ENCODE results near the gene JMJD1C. TPM values are rescaled to one million over a fixed set of nuclear protein-coding genes. Genes with fewer than 3 reads are reported as not detected.

The JMJD1C gene
- total RNA-seq, 6 experiments from 2014 or later = 29.6 to 53.3 (median 38.2) TPM

GRCh38 chr10:63227207-63227895 is 238.4 kb downstream of the JMJD1C start:
- no peaks in the 10 kb centered on the region for H3K36me3 ChIP-seq
- no peaks in the 10 kb centered on the region for H3K9me3 ChIP-seq
- TF ChIP-seq POLR2A (IDR thresholded peaks at IDR 0.05) (no peak), CTCF (IDR thresholded peaks at IDR 0.05) (no peak)
- no peak overlapping the region for H3K4me3 ChIP-seq
- WGBS (ENCODE audit: insufficient coverage, low coverage, low lambda C conversion rate, missing lambda C conversion rate) = 52% methylated on average over 3 of the region's 3 CpGs
- H3K27ac ChIP-seq = no peak overlapping the region
- H3K27me3 ChIP-seq = no peaks in the 10 kb centered on the region
- no peak for ATAC-seq
- no peak for DNase-seq
- peaks cover 0 to 16% (median 7%) of the 10 kb centered on the region in 4 donors for H3K4me1 ChIP-seq
- intact Hi-C loops (cut with DNase I) = no loop called here

- Histone ChIP-seq H3K9me3 (no peaks in the 10 kb centered on the region), H3K36me3 (no peaks in the 10 kb centered on the region), H3K27ac (no peak overlapping the region), H3K27me3 (no peaks in the 10 kb centered on the region), H3K4me3 (no peak overlapping the region), H3K4me1 (peaks cover 0 to 16% (median 8%) of the 10 kb centered on the region in 4 donors)
- DNase-seq (no peak), ATAC-seq (no peak)
- WGBS (ENCODE audit: insufficient coverage, low coverage, low lambda C conversion rate, missing lambda C conversion rate) = 81% methylated on average over 1 of the region's 1 CpG
- TF ChIP-seq CTCF (IDR thresholded peaks at IDR 0.05) = no peak
- TF ChIP-seq POLR2A (IDR thresholded peaks at IDR 0.05) = no peak
- intact Hi-C loops (cut with DNase I) = no loop called here
These were observed 241.5 kb downstream of the JMJD1C start for GRCh38 chr10:63224241-63224640.

GRCh38 chr10:63221950-63222349 is 243.8 kb downstream of the JMJD1C start:
- no peaks in the 10 kb centered on the region for H3K27me3 ChIP-seq
- intact Hi-C loops (cut with DNase I) = no loop called here
- TF ChIP-seq POLR2A (IDR thresholded peaks at IDR 0.05) (no peak), CTCF (IDR thresholded peaks at IDR 0.05) (no peak)

GRCh38 chr10:63219749-63220148 is 246.0 kb downstream of the JMJD1C start:
- no peaks in the 10 kb centered on the region for H3K9me3 ChIP-seq
- no peak for DNase-seq
- peaks cover 0 to 24% (median 3%) of the 10 kb centered on the region in 4 donors for H3K4me1 ChIP-seq
- intact Hi-C loops (cut with DNase I) = no loop called here
- no peak for ATAC-seq
- TF ChIP-seq POLR2A (IDR thresholded peaks at IDR 0.05) (no peak), CTCF (IDR thresholded peaks at IDR 0.05) (no peak)
- H3K36me3 ChIP-seq = peaks cover 0 to 10% (median 3%) of the 10 kb centered on the region in 4 donors
- 74% methylated on average over 5 of the region's 5 CpGs for WGBS (ENCODE audit: insufficient coverage, low coverage, low lambda C conversion rate, missing lambda C conversion rate)
- H3K27me3 ChIP-seq = no peaks in the 10 kb centered on the region
- no peak overlapping the region for H3K4me3 ChIP-seq
- H3K27ac ChIP-seq = no peak overlapping the region

More at GRCh38 chr10:63221950-63222349, 243.8 kb downstream of the JMJD1C start:
- H3K9me3 ChIP-seq = no peaks in the 10 kb centered on the region
- no peak overlapping the region for H3K27ac ChIP-seq
- WGBS (ENCODE audit: insufficient coverage, low coverage, low lambda C conversion rate, missing lambda C conversion rate) = 63% methylated on average over 4 of the region's 4 CpGs
- no peaks in the 10 kb centered on the region for H3K36me3 ChIP-seq
- ATAC-seq (no peak), DNase-seq (no peak)
- H3K4me3 ChIP-seq = no peak overlapping the region
- H3K4me1 ChIP-seq = peaks cover 0 to 22% (median 5%) of the 10 kb centered on the region in 4 donors
